CMK (cell line): Measurements from ENCODE around the gene SIK3.
"Not testable (repeated sequence)": the region's sequence is repeated elsewhere in the genome, so short reads cannot be mapped to it uniquely, and the experiment has no call there.

Source experiments
- DNase-seq: peaks from one replicate; pipeline ENCODE4 v3.0.0-alpha.2; 2010; ENCODE audit warnings: low read depth

The SIK3 gene

GRCh38 chr11:117045956-117046355 is 52.3 kb downstream of the SIK3 start:
- no peak for DNase-seq

GRCh38 chr11:117045196-117045595 is 53.0 kb downstream of the SIK3 start:
- no peak for DNase-seq

GRCh38 chr11:117044287-117045035 is 53.8 kb downstream of the SIK3 start:
- no peak for DNase-seq

GRCh38 chr11:117042689-117043088 is 55.5 kb downstream of the SIK3 start:
- no peak for DNase-seq

GRCh38 chr11:117039900-117040299 is 58.3 kb downstream of the SIK3 start:
- no peak for DNase-seq

- no peak for DNase-seq
These were observed 59.0 kb downstream of the SIK3 start for GRCh38 chr11:117039270-117039669.

GRCh38 chr11:117037975-117038350 is 60.3 kb downstream of the SIK3 start:
- no peak for DNase-seq

- no peak for DNase-seq
These were observed 60.8 kb downstream of the SIK3 start for GRCh38 chr11:117037279-117037974.

- no peak for DNase-seq
These were observed 63.3 kb downstream of the SIK3 start for GRCh38 chr11:117034901-117035300.

GRCh38 chr11:117026593-117027330 is 71.5 kb downstream of the SIK3 start:
- DNase-seq, result no peak

GRCh38 chr11:117023707-117024106 is 74.5 kb downstream of the SIK3 start:
- DNase-seq, result not testable (repeated sequence)

- no peak for DNase-seq
These were observed 75.0 kb downstream of the SIK3 start for GRCh38 chr11:117023178-117023577.

GRCh38 chr11:117022526-117022925 is 75.7 kb downstream of the SIK3 start:
- no peak for DNase-seq

- no peak for DNase-seq
These were observed 77.2 kb downstream of the SIK3 start for GRCh38 chr11:117020869-117021564.

GRCh38 chr11:117020287-117020686 is 77.9 kb downstream of the SIK3 start:
- no peak for DNase-seq

- no peak for DNase-seq
These were observed 78.4 kb downstream of the SIK3 start for GRCh38 chr11:117019871-117020270.

- DNase-seq, result no peak
These were observed 80.8 kb downstream of the SIK3 start for GRCh38 chr11:117017456-117017855.

GRCh38 chr11:117016747-117017146 is 81.5 kb downstream of the SIK3 start:
- DNase-seq, result no peak

GRCh38 chr11:117016246-117016645 is 82.0 kb downstream of the SIK3 start:
- DNase-seq, result no peak

GRCh38 chr11:117011541-117011898 is 86.7 kb downstream of the SIK3 start:
- no peak for DNase-seq

GRCh38 chr11:117010808-117011540 is 87.3 kb downstream of the SIK3 start:
- no peak for DNase-seq
